Measurements from ENCODE around the gene CCDC179.

DNA sequence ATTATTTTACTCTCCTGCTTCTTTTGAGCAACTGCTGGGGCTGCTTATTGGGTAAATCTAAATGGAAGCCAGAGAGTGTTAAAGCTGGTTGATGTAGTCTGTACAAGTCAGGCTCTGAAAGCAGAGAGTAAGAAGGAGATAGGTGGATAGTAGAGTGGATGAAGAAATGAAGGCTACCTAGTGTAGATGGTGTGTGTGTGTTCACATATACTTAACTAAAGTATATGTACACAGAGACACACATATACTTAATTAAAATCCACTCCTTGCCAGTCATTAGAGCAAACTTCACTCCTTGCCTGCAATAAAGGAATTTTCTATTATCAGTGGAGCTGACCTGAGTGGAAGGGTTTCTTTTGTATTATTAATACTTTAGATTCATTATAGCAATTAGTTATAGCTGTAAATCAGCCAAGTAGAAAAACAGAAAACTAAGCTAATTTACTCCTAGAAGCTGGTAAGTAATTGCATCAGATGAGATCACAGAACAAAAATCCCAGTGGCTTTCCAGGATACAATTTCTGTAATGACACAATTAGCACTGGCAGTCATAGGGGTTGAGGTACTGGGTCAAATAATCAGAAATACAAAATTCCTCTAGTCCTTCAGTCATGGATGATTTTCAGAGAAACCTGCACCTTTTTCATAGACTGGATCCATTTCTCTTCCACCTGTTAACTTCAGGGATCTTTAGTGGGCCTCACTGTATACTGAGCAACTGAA lies 40.7 kb upstream of the CCDC179 start:
- no peak for TF ChIP-seq TCF7L2 (IDR thresholded peaks at IDR 0.05; ENCODE audit: low read depth, low read length)
- TF ChIP-seq, protein P1, sequence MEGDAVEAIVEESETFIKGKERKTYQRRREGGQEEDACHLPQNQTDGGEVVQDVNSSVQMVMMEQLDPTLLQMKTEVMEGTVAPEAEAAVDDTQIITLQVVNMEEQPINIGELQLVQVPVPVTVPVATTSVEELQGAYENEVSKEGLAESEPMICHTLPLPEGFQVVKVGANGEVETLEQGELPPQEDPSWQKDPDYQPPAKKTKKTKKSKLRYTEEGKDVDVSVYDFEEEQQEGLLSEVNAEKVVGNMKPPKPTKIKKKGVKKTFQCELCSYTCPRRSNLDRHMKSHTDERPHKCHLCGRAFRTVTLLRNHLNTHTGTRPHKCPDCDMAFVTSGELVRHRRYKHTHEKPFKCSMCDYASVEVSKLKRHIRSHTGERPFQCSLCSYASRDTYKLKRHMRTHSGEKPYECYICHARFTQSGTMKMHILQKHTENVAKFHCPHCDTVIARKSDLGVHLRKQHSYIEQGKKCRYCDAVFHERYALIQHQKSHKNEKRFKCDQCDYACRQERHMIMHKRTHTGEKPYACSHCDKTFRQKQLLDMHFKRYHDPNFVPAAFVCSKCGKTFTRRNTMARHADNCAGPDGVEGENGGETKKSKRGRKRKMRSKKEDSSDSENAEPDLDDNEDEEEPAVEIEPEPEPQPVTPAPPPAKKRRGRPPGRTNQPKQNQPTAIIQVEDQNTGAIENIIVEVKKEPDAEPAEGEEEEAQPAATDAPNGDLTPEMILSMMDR (IDR thresholded peaks at IDR 0.05), result no peak
- no peak for TF ChIP-seq SIN3A (IDR thresholded peaks at IDR 0.05; ENCODE audit: borderline replicate concordance, insufficient read depth, low read depth, low read length)
